Osteocyte (in vitro differentiated cells): Measurements from ENCODE around the gene DAAM1. TPM values are rescaled to one million over a fixed set of nuclear protein-coding genes. Genes with fewer than 3 reads are reported as not detected.
A peak's percentile ranks its signal among the peaks of the same experiment; 100 is the strongest.

Experiments used
- DNase-seq: peaks from one replicate; pipeline ENCODE4 v3.0.0; 2021; ENCODE audit warnings: mixed read lengths; ENCODE audit not compliant: unreplicated experiment; ENCODE audit errors: extremely low spot score
- H3K27ac Mint-ChIP-seq: one replicate; pipeline ENCODE4 v1.8.0; 2021; ENCODE audit warnings: mild to moderate bottlenecking, mixed read lengths; ENCODE audit not compliant: unreplicated experiment
- H3K27me3 Mint-ChIP-seq: one replicate; pipeline ENCODE4 v1.8.0; 2021; ENCODE audit warnings: mixed read lengths; ENCODE audit not compliant: unreplicated experiment
- H3K36me3 Mint-ChIP-seq: one replicate; pipeline ENCODE4 v1.8.0; 2021; ENCODE audit warnings: mixed read lengths; ENCODE audit not compliant: unreplicated experiment
- H3K4me1 Mint-ChIP-seq: one replicate; pipeline ENCODE4 v1.8.0; 2021; ENCODE audit warnings: mixed read lengths; ENCODE audit not compliant: unreplicated experiment
- H3K4me3 Mint-ChIP-seq: one replicate; pipeline ENCODE4 v1.8.0; 2021; ENCODE audit warnings: mild to moderate bottlenecking, moderate library complexity, mixed read lengths; ENCODE audit not compliant: unreplicated experiment
- H3K9me3 Mint-ChIP-seq: one replicate; pipeline ENCODE4 v1.8.0; 2021; ENCODE audit warnings: mixed read lengths; ENCODE audit not compliant: unreplicated experiment
- total RNA-seq: library from RNA; stranded (reverse); gene quantifications from 2 replicates; pipeline ENCODE4 v1.2.1, GENCODE V29; 2021
- TF ChIP-seq, protein P1 (sequence below): fragments of 200-600 bp; sonication (generic); IDR thresholded peaks from 2 replicates; pipeline ENCODE4 v1.5.0; 2021; ENCODE audit warnings: antibody characterized with exemption, mild to moderate bottlenecking, moderate library complexity

DAAM1 gene
- total RNA-seq, 1 donor from 2014 or later = 22.8 TPM

DNA sequence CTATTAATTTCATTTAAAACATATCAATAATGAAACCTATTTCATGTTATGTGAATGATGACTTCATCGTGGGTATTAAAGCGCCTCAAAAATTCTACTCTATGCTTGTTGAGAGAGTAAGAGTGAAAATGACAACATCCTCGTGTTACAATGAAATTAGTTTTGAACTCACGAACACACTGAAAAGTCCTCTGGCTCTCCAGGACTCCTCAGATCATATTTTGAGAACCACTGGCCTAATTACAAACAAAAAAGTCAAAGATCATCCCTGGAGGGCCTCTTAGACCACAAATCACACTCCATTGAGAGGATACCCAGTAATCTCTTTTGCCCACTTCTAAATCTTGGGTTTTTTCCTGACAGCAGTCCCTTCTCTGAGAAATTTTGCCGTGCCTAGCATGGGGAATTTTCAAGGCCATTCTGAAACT lies 19.1 kb downstream of the DAAM1 start:
- H3K4me3 Mint-ChIP-seq = no peak overlapping the region
- peaks cover 2% of the 10 kb centered on the region for H3K36me3 Mint-ChIP-seq
- no peaks in the 10 kb centered on the region for H3K27me3 Mint-ChIP-seq
- no peak overlapping the region for H3K27ac Mint-ChIP-seq
- H3K9me3 Mint-ChIP-seq = no peaks in the 10 kb centered on the region
- TF ChIP-seq, protein P1, sequence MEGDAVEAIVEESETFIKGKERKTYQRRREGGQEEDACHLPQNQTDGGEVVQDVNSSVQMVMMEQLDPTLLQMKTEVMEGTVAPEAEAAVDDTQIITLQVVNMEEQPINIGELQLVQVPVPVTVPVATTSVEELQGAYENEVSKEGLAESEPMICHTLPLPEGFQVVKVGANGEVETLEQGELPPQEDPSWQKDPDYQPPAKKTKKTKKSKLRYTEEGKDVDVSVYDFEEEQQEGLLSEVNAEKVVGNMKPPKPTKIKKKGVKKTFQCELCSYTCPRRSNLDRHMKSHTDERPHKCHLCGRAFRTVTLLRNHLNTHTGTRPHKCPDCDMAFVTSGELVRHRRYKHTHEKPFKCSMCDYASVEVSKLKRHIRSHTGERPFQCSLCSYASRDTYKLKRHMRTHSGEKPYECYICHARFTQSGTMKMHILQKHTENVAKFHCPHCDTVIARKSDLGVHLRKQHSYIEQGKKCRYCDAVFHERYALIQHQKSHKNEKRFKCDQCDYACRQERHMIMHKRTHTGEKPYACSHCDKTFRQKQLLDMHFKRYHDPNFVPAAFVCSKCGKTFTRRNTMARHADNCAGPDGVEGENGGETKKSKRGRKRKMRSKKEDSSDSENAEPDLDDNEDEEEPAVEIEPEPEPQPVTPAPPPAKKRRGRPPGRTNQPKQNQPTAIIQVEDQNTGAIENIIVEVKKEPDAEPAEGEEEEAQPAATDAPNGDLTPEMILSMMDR = no peak
- peaks cover 24% of the 10 kb centered on the region for H3K4me1 Mint-ChIP-seq
- no peak for DNase-seq

- no peak for DNase-seq
- TF ChIP-seq, protein P1 = no peak
- H3K4me1 Mint-ChIP-seq = peaks cover 32% of the 10 kb centered on the region
- no peak overlapping the region for H3K4me3 Mint-ChIP-seq
- no peaks in the 10 kb centered on the region for H3K9me3 Mint-ChIP-seq
- peaks cover 2% of the 10 kb centered on the region for H3K36me3 Mint-ChIP-seq
- no peaks in the 10 kb centered on the region for H3K27me3 Mint-ChIP-seq
- H3K27ac Mint-ChIP-seq = no peak overlapping the region
Observed at GRCh38 chr14:59208224-59208814, 19.9 kb downstream of the DAAM1 start.

GRCh38 chr14:59208954-59209353 lies 20.5 kb downstream of the DAAM1 start:
- peaks cover 2% of the 10 kb centered on the region for H3K36me3 Mint-ChIP-seq

GRCh38 chr14:59210621-59211020 lies 22.2 kb downstream of the DAAM1 start:
- Mint-ChIP-seq H3K4me1 (peaks cover 44% of the 10 kb centered on the region), H3K36me3 (peaks cover 2% of the 10 kb centered on the region), H3K27me3 (no peaks in the 10 kb centered on the region), H3K9me3 (no peaks in the 10 kb centered on the region), H3K27ac (no peak overlapping the region), H3K4me3 (no peak overlapping the region)
- TF ChIP-seq, protein P1 = no peak
- no peak for DNase-seq

More at GRCh38 chr14:59208954-59209353, 20.5 kb downstream of the DAAM1 start:
- Mint-ChIP-seq H3K4me3 (no peak overlapping the region), H3K27ac (no peak overlapping the region), H3K27me3 (no peaks in the 10 kb centered on the region), H3K4me1 (peaks cover 38% of the 10 kb centered on the region), H3K9me3 (no peaks in the 10 kb centered on the region)
- TF ChIP-seq, protein P1 = no peak
- DNase-seq = no peak

DNA sequence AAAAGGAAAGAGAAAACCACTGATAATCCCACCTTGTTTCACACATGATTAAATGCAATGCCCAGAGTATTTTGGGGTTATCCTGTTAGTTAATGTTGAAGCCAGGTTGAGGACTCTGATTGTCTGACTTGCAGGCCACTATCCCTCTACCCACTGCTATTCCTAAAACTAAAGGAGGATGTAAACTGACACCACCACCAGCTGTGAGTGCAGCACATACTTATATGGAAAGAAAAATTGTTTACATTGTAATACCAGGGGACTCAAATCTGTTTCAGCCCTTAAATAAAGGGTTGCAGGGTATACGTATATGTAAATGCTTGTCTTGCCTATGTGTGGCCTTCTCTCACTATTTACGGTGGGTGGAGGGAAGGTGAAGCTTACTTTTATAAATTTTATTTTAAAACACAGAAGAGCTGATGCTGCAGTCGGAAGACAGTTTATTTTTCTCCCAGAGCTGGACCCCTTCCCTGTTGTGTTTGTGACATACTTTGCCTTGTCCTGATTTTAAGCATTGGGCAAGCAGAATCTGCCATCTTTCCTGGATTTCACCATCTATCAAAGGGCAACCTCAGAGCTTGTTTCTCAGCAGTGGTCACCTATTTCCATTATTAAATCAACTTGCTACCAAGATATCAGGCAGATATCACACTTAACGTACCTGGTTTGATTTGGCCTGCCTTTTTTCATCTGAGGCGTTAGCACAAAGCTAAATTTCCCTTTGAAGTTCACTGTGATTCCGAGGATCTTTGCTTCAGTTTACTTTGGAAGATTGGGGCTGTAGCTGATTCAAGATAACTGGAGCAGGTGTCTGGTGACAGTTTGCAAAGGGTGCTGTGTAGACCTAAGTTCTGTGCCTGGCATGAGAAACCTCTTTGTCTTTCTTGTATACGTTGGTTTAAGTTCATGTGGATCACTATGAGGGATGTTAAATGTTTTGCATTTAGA lies 25.2 kb downstream of the DAAM1 start:
- TF ChIP-seq, protein P1 = no peak
- H3K27ac Mint-ChIP-seq = peak overlapping the region; percentile 70
- no peak for DNase-seq
- no peaks in the 10 kb centered on the region for H3K27me3 Mint-ChIP-seq
- H3K4me1 Mint-ChIP-seq = peaks cover 56% of the 10 kb centered on the region
- peaks cover 2% of the 10 kb centered on the region for H3K36me3 Mint-ChIP-seq
- H3K4me3 Mint-ChIP-seq = peak overlapping the region; percentile 0
- H3K9me3 Mint-ChIP-seq = no peaks in the 10 kb centered on the region
